Mesenchymal stem cell (in vitro differentiated cells and primary cell): ENCODE measurements around the gene TRIM52.
A peak's percentile ranks its signal among the peaks of the same experiment; 100 is the strongest.

Source experiments
- DNase-seq: peaks from one replicate; pipeline ENCODE4 v3.0.0-alpha.2; 2013
- H2AFZ ChIP-seq: one replicate; pipeline ENCODE4 v1.6.1; 2013; ENCODE audit warnings: low read depth, mild to moderate bottlenecking, control low read depth, inconsistent platforms, low read length, moderate library complexity
- H2AK5ac ChIP-seq: 2 replicates; pipeline ENCODE4 v1.6.1; 2013; ENCODE audit warnings: low read length, moderate library complexity, mild to moderate bottlenecking, inconsistent platforms; ENCODE audit not compliant: severe bottlenecking
- H2BK120ac ChIP-seq: one replicate; pipeline ENCODE4 v1.6.1; 2013; ENCODE audit warnings: low read depth, mild to moderate bottlenecking, inconsistent platforms, low read length, moderate library complexity
- H2BK12ac ChIP-seq, 2 experiments: one replicate each; pipeline ENCODE4 v1.6.1; 2013; ENCODE audit warnings: inconsistent platforms in 2 of 2, low read length in 2 of 2, mild to moderate bottlenecking in 2 of 2, moderate library complexity in 2 of 2, control low read depth in 1 of 2
- H2BK15ac ChIP-seq: one replicate; pipeline ENCODE4 v1.6.1; 2013; ENCODE audit warnings: mild to moderate bottlenecking, low read depth, inconsistent platforms; ENCODE audit not compliant: poor library complexity, severe bottlenecking
- H2BK5ac ChIP-seq: 2 replicates; pipeline ENCODE4 v1.6.1; 2013; ENCODE audit warnings: low read depth, mild to moderate bottlenecking, low read length, control low read depth, inconsistent platforms; ENCODE audit not compliant: poor library complexity, severe bottlenecking
- H3K14ac ChIP-seq, 2 experiments: one replicate each; pipeline ENCODE4 v1.6.1; 2013; ENCODE audit warnings: inconsistent platforms in 2 of 2, low read length in 2 of 2, control low read depth in 1 of 2, mild to moderate bottlenecking in 1 of 2, moderate library complexity in 1 of 2
- H3K18ac ChIP-seq, 2 experiments: one replicate each; pipeline ENCODE4 v1.6.1; 2013; ENCODE audit warnings: inconsistent platforms in 2 of 2, low read length in 2 of 2, control low read depth in 1 of 2, low read depth in 1 of 2, mild to moderate bottlenecking in 1 of 2
- H3K23ac ChIP-seq, 2 experiments: one replicate each; pipeline ENCODE4 v1.6.1; 2013; ENCODE audit warnings: inconsistent platforms in 2 of 2, low read length in 2 of 2, mild to moderate bottlenecking in 2 of 2, moderate library complexity in 2 of 2, control low read depth in 1 of 2
- H3K27ac ChIP-seq: 2 replicates; pipeline ENCODE4 v1.5.1; 2013; ENCODE audit warnings: mild to moderate bottlenecking, moderate library complexity, low read length, control low read depth, inconsistent platforms; ENCODE audit not compliant: poor library complexity, severe bottlenecking
- H3K27me3 ChIP-seq, 2 experiments: 2 replicates each; pipeline versions ENCODE4 v1.6.1 to v1.7.0; 2013; ENCODE audit warnings: low read length in 2 of 2, mild to moderate bottlenecking in 2 of 2, moderate library complexity in 2 of 2, control low read depth in 1 of 2, inconsistent platforms in 1 of 2; ENCODE audit not compliant: control insufficient read depth in 1 of 2, insufficient read depth in 1 of 2
- H3K36me3 ChIP-seq, 2 experiments: 2 replicates each; pipeline versions ENCODE4 v1.6.1 to v1.7.0; 2013; ENCODE audit warnings: low read length in 2 of 2, control low read depth in 1 of 2, inconsistent platforms in 1 of 2, low read depth in 1 of 2, mild to moderate bottlenecking in 1 of 2; ENCODE audit not compliant: insufficient read depth in 2 of 2, control insufficient read depth in 1 of 2
- H3K4ac ChIP-seq, 2 experiments: one replicate each; pipeline ENCODE4 v1.6.1; 2013; ENCODE audit warnings: inconsistent platforms in 2 of 2, low read length in 2 of 2, mild to moderate bottlenecking in 2 of 2, moderate library complexity in 2 of 2, control low read depth in 1 of 2, low read depth in 1 of 2
- H3K4me1 ChIP-seq: 2 replicates; pipeline ENCODE4 v1.6.1; 2013; ENCODE audit warnings: low read depth, low read length, control low read depth; ENCODE audit not compliant: control insufficient read depth, insufficient read depth
- H3K4me2 ChIP-seq: 2 replicates; pipeline ENCODE4 v1.6.1; 2013; ENCODE audit warnings: low read length, mild to moderate bottlenecking, inconsistent platforms; ENCODE audit not compliant: poor library complexity, severe bottlenecking
- H3K4me3 ChIP-seq, 2 experiments: 2 replicates each; pipeline versions ENCODE4 v1.5.1 to v1.7.0; 2013; ENCODE audit warnings: low read length in 2 of 2, mild to moderate bottlenecking in 2 of 2, control low read depth in 1 of 2, low read depth in 1 of 2; ENCODE audit not compliant: insufficient read depth in 1 of 2
- H3K79me1 ChIP-seq: replicated peaks from 2 replicates; pipeline ENCODE4 v1.6.1; 2013; ENCODE audit warnings: mild to moderate bottlenecking, control low read depth, low read length, inconsistent platforms; ENCODE audit not compliant: poor library complexity, severe bottlenecking
- H3K9ac ChIP-seq: 2 replicates; pipeline ENCODE4 v1.7.0; 2013; ENCODE audit warnings: mild to moderate bottlenecking, low read length, moderate library complexity
- H3K9me3 ChIP-seq: 2 replicates; pipeline ENCODE4 v1.7.0; 2013; ENCODE audit warnings: mild to moderate bottlenecking, low read length; ENCODE audit not compliant: control insufficient read depth
- H4K8ac ChIP-seq: one replicate; pipeline ENCODE4 v1.6.1; 2013; ENCODE audit warnings: inconsistent platforms, mild to moderate bottlenecking, low read length, moderate library complexity
- H4K91ac ChIP-seq: one replicate; pipeline ENCODE4 v1.6.1; 2013; ENCODE audit warnings: mild to moderate bottlenecking, low read length, inconsistent platforms
- WGBS: methylation state at CpG from one replicate; pipeline ENCODE4 v1.1.7; 2013; ENCODE audit warnings: mixed read lengths; 5-methylcytosine and 5-hydroxymethylcytosine counted together

TRIM52 gene

GRCh38 chr5:181243018-181243563 is 17.9 kb downstream of the TRIM52 start:
- H3K18ac ChIP-seq, result peak overlapping the region; percentile 95 to 99
- no peak overlapping the region for H2AFZ ChIP-seq
- peak overlapping the region; percentile 83 for H2BK15ac ChIP-seq
- H3K23ac ChIP-seq, result peak overlapping the region; percentile 15 to 94
- peak overlapping the region; percentile 65 for H2BK120ac ChIP-seq
- H3K36me3 ChIP-seq, result peaks cover 44 to 48% of the 10 kb centered on the region in 2 experiments
- peak overlapping the region; percentile 97 to 98 for H3K4me3 ChIP-seq
- no peak overlapping the region for H2BK5ac ChIP-seq
- H3K27me3 ChIP-seq, result no peaks in the 10 kb centered on the region
- H3K9me3 ChIP-seq, result no peaks in the 10 kb centered on the region
- H2BK12ac ChIP-seq, result peak overlapping the region in 1 of 2 experiments; percentile 48
- peak overlapping the region; percentile 73 to 97 for H3K4ac ChIP-seq
- WGBS, result under 1% methylated on average over 25 of the region's 25 CpGs
- peak overlapping the region in 1 of 2 experiments; percentile 98 for H3K14ac ChIP-seq
- peak overlapping the region; percentile 98 for H2AK5ac ChIP-seq
- no peaks in the 10 kb centered on the region for H3K79me1 ChIP-seq
- peak overlapping the region; percentile 96 for H3K9ac ChIP-seq
- H4K8ac ChIP-seq, result peak overlapping the region; percentile 94
- H3K4me1 ChIP-seq, result peaks cover 25% of the 10 kb centered on the region
- H3K4me2 ChIP-seq, result peak overlapping the region; percentile 87
- peak overlapping the region; percentile 94 for H4K91ac ChIP-seq
- no peak for DNase-seq
- H3K27ac ChIP-seq, result peak overlapping the region; percentile 99

DNA sequence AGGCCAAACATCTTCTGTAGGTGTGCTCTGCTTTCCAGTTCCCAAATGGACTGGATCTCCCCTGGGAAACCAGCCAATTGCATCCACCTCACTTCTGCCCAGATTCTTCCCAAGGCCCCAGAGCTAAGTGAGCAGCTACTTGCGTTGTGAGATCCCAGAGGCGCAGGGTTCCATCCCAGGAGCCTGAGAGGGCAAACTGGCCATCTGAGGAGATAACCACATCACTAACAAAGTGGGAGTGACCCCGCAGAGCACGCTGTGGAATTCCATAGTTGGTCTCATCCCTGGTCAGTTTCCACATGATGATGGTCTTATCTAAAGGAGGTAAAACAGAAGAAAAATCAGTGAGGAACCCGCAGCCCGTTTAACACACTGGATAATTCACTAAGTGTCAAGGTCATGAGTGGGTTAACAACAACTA is 18.9 kb downstream of the TRIM52 start:
- Histone ChIP-seq H3K79me1 (no peaks in the 10 kb centered on the region), H3K4me3 (peak overlapping the region; percentile 37 to 98), H2AFZ (no peak overlapping the region), H2BK5ac (no peak overlapping the region), H3K18ac (no peak overlapping the region), H3K4me2 (peak overlapping the region; percentile 87), H3K4ac (no peak overlapping the region), H3K9me3 (no peaks in the 10 kb centered on the region), H4K8ac (no peak overlapping the region), H2AK5ac (no peak overlapping the region), H3K23ac (no peak overlapping the region), H2BK15ac (no peak overlapping the region), H2BK120ac (no peak overlapping the region), H3K14ac (no peak overlapping the region), H3K27me3 (no peaks in the 10 kb centered on the region), H3K27ac (peak overlapping the region; percentile 33), H4K91ac (no peak overlapping the region), H3K36me3 (peaks cover 55 to 59% of the 10 kb centered on the region in 2 experiments), H3K4me1 (peaks cover 25% of the 10 kb centered on the region), H2BK12ac (no peak overlapping the region), H3K9ac (peak overlapping the region; percentile 96)
- WGBS, result 42% methylated on average over 6 of the region's 6 CpGs
- DNase-seq, result no peak

DNA sequence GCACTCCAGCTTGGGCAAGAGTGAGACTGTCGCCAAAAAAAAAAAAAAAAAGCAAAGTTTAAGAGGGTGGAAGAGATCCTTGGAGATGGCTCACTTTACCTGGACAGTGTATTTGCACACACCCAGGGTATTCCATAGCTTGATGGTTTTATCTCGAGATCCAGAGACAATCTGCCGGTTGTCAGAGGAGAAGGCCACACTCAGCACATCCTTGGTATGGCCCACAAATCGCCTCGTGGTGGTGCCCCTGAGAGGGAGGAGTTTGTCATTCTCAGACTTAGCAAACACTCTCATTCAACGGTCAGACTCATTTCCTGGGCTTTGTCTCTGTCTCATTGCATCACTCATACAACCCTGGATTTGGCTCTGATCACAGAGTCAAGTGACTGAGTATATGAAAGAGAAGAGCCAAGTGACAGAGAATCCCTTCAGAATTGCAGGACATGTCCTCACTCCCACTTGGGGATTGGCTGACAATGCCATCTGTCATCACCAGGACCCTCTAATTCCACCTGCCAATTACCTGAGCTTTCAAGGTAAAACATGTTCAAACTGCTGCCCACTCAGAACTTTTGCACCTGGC is 19.5 kb downstream of the TRIM52 start:
- no peak overlapping the region for H3K18ac ChIP-seq
- no peak overlapping the region for H2AK5ac ChIP-seq
- WGBS, result 41% methylated on average over 5 of the region's 6 CpGs
- H2BK15ac ChIP-seq, result no peak overlapping the region
- DNase-seq, result peak; percentile 91
- peak overlapping the region in 1 of 2 experiments; percentile 98 for H3K4me3 ChIP-seq
- no peaks in the 10 kb centered on the region for H3K27me3 ChIP-seq
- no peak overlapping the region for H4K91ac ChIP-seq
- H3K4me1 ChIP-seq, result peaks cover 25% of the 10 kb centered on the region
- no peak overlapping the region for H3K4ac ChIP-seq
- no peaks in the 10 kb centered on the region for H3K9me3 ChIP-seq
- no peak overlapping the region for H2BK12ac ChIP-seq
- H3K27ac ChIP-seq, result peak overlapping the region; percentile 33
- H3K9ac ChIP-seq, result peak overlapping the region; percentile 96
- no peak overlapping the region for H2BK5ac ChIP-seq
- no peak overlapping the region for H3K14ac ChIP-seq
- H2AFZ ChIP-seq, result no peak overlapping the region
- H2BK120ac ChIP-seq, result no peak overlapping the region
- H3K23ac ChIP-seq, result no peak overlapping the region
- H4K8ac ChIP-seq, result no peak overlapping the region
- no peaks in the 10 kb centered on the region for H3K79me1 ChIP-seq
- peaks cover 61 to 64% of the 10 kb centered on the region in 2 experiments for H3K36me3 ChIP-seq
- H3K4me2 ChIP-seq, result peak overlapping the region; percentile 87

DNA sequence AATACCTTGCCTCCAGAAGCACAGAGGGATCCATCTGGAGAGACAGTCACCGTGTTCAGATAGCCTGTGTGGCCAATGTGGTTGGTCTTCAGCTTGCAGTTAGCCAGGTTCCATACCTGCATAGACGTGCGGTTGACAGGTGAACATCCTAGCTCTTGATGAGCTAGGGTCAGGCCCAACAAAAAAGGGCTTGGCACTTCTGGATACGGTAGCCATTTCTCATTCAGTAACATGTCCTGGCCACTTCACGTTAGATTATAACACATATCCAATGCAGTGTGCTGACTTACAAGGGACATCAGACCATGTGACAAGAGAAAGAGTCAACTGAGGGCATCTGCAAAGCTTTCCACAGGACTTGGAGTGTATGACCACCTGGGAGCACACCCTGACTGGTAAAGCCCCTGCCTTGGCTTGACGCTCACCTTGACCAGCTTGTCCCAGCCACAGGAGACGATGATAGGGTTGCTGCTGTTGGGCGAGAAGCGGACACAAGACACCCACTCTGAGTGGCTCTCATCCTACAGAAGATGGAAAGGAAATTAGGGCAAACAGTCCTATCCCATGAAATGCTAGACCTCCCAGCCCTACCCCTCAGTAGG is 21.8 kb downstream of the TRIM52 start:
- H4K91ac ChIP-seq, result no peak overlapping the region
- 96% methylated on average over 9 of the region's 9 CpGs for WGBS
- no peak overlapping the region for H2AK5ac ChIP-seq
- H3K14ac ChIP-seq, result no peak overlapping the region
- no peak overlapping the region for H2BK15ac ChIP-seq
- peak overlapping the region in 1 of 2 experiments; percentile 53 for H3K23ac ChIP-seq
- no peak overlapping the region for H2BK12ac ChIP-seq
- no peak for DNase-seq
- peaks cover 77 to 86% of the 10 kb centered on the region in 2 experiments for H3K36me3 ChIP-seq
- no peak overlapping the region for H2AFZ ChIP-seq
- no peaks in the 10 kb centered on the region for H3K27me3 ChIP-seq
- peak overlapping the region; percentile 2 for H3K9ac ChIP-seq
- no peak overlapping the region for H3K18ac ChIP-seq
- H3K79me1 ChIP-seq, result no peaks in the 10 kb centered on the region
- no peak overlapping the region for H2BK120ac ChIP-seq
- H3K4me2 ChIP-seq, result no peak overlapping the region
- H4K8ac ChIP-seq, result no peak overlapping the region
- peaks cover 18% of the 10 kb centered on the region for H3K4me1 ChIP-seq
- H3K9me3 ChIP-seq, result no peaks in the 10 kb centered on the region
- H3K4me3 ChIP-seq, result no peak overlapping the region
- no peak overlapping the region for H3K4ac ChIP-seq
- no peak overlapping the region for H3K27ac ChIP-seq
- H2BK5ac ChIP-seq, result no peak overlapping the region
